ENCODE data around the gene TACO1.

Gene TACO1

DNA sequence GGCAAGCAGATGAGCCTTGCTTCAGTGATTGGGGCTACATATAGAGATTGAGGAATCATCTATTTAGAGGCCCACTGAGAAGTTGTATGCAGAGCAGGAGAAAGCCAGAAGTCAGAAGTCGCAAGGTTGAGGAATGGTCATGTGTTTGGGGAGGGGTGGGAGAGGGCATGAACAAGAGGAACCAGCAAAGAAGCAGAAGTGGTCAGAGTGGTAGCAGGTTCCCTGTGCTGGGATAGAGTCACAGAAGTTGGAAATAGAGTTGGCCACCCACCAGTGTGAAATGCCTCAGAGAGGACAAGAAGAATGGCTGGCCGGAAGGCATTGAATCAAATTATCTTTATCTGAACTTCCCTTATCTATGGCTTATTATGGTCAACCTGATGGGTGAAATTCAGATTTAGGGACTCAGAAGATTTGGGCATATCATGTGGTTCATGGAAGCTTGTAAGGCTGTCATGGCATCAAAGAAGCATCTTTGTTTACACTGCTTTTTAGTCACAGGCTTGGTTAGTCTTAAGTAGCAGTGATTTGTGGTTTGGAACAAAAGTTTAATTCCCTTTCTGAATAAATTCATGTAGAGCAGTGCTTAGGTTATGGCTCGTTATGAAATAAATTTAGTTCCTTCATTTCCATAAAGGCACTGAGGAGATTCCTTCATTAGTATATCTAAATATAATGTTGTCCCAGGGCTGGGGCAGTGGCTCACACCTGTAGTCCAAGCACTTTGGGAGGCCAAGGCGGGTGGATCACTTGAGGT, 41.2 kb downstream of the TACO1 start:
- no peak for DNase-seq

DNA sequence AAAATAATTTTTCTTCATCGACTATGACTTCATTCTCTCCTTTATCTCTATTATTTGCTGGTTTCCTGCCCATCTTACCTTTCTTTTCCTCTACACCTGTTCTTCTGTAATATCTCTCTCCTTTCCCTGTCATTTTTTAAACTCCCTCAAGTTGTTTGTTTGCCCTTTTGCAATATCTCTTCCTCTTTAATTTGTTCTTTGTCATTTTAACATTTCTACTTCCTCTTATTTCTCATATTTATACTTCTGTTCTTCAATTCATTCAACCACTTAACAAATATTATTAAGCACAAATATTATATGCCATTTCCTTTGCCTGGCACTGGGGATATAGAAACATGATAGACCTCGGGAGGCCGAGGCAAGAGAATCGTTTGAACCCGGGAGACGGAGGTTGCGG, 44.2 kb downstream of the TACO1 start:
- no peak for DNase-seq

DNA sequence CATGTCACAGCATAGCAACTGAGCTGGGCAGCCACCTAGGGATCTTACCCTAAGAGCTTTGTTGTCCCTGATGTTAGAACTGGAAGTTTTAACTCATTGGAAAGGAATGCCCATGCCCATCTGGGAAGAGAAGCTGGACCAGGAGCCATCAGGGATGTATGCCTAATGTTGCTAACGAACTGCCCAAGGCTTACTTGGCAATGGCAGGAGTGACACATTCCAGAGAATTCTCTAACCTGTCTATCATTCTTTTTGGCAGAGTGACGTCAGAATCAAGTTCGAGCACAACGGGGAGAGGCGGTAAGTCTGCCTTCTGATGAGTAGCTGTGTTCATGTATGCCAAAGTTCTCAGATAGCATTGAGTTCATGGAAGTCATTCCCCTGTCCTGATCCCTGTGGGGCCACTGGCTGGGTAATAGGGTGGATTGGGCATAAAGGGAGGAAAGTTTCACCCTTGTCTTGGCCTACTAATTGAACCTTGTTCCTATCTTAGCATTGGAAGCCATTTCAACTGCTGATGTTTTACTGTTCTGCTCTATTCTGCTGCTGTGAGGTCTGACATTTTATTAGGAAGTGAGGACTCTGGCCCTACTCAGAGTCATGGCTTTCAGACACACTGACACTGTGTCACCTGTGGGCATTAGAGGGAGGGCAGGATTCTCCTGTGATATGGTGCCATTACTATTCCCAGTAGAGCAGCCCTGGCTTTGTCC, 45.2 kb downstream of the TACO1 start:
- no peak for DNase-seq

DNA sequence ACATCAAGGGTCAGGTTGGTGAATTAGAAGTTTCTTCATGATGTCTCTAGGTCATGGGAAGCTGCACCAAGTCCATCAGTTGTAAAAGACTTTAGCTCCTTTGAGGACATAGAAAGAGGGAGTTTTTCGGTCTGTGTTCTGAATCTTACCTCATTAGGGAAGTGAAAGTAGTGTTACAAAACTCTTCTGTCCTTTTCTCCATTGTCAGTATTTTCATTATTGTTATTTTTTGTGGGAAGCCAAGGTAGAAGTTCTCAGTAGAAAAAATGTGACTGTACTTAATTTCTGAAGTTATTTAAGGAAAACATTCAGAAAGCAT, 45.8 kb downstream of the TACO1 start:
- no peak for DNase-seq

DNA sequence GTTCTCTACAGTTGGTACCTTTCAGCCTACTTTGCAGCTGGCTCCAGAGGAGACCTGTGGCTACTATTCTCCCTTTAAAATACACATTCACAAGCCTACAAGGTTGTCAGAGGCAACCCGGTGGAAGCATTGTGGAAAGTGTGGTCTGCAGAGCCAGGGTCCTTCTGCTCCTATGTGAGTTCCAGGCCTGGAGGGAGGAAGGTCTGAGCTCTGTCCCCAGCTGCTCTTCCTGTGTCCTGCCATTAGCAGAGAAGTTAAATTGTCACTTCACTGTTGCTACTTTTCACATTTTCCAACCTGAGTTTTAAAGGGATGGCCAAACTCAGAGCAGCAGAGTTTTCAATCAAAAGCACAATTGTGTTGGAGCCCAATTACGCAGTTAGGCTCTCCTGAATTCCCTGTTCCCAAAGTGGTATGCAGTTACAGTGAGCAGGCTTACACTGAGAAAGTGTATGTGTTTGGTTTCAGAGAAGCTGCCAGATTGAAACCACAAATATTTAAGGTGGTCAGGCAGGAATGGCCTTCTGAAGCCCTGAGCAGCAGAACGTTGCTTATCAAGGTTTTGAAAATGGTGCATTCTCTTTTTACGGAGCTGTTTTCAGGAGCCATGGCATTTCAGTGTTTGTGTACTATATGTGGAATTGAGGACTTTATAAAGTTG, 46.5 kb downstream of the TACO1 start:
- DNase-seq, result no peak

DNA sequence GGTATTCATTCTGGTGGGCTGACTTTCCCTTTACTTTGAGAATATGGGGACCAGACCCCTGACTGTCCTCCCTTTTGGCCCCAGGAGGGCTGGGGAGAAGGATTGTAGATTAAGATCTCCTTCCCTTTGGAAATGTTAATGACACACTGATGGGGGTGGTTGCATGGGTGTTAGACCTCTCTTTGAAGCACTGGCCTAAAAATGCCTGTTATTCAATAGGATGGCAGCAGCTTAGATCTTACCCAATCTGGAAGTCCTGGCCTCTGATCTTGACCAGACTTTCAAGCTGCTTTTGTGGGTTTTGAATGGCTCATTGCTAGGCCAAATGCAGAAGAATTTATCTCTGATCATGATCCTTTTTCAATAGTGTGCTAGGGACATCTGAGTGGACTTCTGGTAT, 47.2 kb downstream of the TACO1 start:
- DNase-seq, result no peak

DNA sequence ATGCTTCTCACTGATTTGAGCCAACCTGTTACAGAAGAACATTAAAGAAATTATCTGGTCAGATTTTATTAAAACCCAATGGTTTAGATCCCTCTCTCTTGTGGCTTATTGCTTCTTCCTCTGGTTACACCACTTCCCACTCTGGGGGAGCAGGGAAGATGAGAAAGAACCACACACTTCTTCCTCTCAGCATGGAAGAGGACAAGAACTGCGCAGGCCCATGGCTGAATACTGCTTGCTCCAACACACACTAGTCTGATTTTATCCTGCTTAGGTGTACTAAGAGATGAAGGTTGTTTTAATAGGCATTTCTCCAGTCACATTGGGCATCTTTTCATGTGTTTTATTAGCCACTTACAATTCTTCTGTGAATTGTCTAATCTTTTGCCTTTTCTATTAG, 49.1 kb downstream of the TACO1 start:
- DNase-seq, result no peak

DNA sequence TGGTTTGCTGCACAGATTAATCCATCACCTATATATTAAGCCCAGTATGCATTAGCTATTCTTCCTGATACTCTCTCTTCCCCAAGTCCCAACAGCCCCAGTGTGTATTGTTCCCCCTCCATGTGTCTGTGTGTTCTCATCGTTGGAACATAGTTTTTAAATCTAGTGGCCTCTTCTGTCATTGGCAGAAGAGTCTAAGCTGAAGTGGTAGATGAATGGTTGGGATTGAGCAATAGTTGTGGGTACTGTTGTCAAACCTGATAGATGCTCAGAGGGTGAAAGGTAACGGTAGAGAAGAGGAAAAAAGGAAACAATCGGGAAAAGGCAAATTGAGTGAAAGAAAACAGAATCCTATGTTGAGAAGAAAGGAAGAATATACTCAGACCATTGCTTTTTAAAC, 51.4 kb downstream of the TACO1 start:
- no peak for DNase-seq

DNA sequence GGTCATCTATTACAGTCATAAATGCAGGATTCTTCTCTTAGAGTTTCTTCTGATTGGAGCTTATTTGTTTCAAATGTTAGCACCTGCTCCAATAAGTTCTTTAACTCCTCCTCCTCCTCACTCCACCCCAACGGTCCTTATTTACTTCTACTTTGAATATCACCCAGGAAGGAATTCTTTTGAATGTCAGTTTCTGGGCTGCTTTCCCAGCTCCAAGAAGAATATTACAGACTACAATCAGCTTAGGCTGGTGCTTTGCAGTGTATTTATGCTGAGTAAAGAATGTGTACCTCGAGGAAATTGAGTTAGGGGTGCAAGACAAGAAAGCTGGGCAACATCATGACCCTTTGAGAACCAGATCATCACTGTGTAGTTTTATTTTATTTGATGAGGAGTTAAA, 52.4 kb downstream of the TACO1 start:
- no peak for DNase-seq

DNA sequence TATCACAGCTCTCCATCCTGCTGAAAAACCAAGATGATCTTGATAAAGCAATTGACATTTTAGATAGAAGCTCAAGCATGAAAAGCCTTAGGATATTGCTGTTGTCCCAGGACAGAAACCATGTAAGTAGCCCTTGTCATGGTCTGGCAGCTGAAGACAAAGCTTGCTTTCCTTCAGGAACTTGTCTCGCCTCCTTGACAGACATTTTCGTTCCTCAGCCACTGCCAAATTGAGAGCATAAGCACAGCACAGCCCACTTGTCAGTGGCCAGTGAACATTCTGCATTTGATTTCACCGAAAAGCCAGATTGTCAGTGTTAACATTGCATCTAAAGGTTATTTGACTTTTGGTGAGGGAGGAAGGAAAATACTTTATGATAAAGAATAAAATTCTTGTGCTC, 57.1 kb downstream of the TACO1 start:
- DNase-seq, result no peak
